SIG-M5 treated with dmso at 0.1 percent for 504 hours (cell line): ENCODE data around the gene LRRC56.
A peak's percentile ranks its signal among the peaks of the same experiment; 100 is the strongest.
"Not testable (repeated sequence)": the region's sequence is repeated elsewhere in the genome, so short reads cannot be mapped to it uniquely, and the experiment has no call there.

Experiments used
- DNase-seq: peaks from one replicate; lab custom pipeline; 2025; ENCODE audit not compliant: unreplicated experiment; lab: John Stamatoyannopoulos, UW

The LRRC56 gene

DNA sequence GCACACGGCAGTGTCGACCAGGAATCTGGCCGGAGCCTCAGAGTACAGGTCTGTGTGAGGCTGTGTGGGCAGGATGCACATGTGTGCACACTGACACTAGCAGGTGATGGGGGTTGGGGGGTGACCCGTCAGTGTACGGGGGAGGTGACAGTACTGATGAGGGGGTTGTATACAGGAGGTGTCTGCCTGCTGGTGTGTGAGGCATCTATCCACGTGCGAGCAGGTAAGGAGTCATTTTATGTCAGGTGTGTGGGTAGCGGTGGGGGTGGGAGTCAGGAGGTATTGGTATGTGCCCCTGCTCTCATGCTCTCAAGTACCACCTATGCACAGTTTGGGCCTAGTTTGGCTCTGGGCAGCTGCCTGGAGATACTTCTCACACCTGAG is 34.5 kb downstream of the LRRC56 start:
- no peak for DNase-seq

DNA sequence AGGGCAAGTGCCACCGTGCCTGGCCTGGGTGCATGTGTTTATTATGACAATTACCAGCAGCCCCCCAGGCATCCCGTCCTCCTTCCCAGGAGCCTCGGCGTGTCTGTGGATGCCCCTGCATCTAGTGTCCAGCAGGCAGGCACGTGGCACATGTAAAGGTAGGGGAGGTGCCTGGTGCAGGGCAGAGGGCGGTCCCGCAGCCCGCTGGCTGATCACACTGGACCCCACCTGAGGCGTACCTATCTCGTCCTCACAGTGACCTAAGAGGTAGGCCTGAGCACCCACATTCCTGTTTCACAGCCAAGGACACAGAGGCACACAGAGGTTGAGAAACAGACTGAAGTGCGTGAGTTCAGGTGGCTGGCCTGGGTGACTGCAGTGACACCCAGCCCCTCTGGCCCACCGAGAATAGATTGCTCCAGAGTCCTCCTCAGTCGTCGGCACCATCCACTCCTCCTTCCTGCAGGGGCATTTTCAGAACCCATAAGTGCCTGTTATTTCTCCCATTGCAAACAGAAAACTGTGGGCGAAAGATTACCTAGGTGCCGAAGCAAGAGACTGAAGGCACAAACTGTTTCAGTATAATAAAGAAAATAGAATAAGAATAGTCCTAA is 35.9 kb downstream of the LRRC56 start:
- no peak for DNase-seq

DNA sequence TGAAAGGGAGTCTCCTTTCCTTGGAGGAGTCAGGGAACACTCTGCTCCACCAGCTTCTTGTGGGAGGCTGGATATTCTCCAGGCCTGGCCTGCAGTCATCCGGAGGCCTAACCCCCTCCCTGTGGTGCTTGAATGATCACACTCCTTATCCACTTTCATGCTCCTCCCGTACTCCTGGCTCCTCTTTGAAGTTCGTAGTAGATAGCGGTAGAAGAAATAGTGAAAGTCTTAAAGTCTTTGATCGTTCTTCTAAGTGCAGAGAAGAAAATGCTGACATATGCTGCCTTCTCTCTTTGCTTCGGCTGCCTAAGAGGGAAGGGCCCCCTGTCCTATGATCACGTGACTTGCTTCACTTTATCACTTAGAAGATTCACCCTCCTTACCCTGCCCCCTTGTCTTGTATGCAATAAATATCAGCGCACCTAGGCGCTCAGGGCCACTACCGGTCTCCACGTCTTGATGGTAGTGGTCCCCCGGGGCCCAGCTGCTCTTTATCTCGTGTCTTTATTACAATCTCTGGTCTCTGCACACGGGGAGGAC is 36.8 kb downstream of the LRRC56 start:
- DNase-seq = not testable (repeated sequence)

DNA sequence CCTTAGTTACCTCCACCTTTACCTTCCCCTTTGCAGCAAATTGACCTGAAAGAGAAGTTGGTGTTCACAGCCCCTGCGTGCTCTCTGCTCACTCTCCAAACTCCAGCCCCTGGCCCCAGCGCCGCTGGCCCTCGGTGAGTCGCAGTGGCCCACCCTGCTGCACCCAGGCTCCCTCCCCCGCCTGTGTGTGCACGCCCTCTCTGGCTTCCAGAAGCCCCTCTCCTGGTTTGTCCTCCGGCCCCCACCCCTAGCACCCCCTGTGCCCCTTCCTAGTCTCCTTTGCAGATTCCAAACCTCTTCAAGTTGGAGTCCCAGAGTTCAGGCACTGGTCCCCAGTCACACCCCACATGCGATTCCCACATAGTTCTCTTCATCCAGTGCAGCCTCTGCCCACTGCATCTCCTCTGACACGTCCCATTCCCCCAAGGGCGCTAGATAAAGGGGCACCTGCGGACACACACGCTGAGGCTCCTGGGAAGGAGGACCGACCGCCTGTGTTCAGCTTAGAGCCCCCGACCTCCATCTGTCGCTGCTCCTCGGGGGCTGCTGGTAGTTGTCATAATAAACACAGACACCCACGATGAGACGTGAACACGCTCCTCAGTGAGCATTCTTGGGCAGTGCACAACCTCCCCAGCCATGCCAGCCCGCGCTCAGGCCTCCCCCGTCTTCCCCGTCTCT is 37.4 kb downstream of the LRRC56 start:
- DNase-seq = no peak

DNA sequence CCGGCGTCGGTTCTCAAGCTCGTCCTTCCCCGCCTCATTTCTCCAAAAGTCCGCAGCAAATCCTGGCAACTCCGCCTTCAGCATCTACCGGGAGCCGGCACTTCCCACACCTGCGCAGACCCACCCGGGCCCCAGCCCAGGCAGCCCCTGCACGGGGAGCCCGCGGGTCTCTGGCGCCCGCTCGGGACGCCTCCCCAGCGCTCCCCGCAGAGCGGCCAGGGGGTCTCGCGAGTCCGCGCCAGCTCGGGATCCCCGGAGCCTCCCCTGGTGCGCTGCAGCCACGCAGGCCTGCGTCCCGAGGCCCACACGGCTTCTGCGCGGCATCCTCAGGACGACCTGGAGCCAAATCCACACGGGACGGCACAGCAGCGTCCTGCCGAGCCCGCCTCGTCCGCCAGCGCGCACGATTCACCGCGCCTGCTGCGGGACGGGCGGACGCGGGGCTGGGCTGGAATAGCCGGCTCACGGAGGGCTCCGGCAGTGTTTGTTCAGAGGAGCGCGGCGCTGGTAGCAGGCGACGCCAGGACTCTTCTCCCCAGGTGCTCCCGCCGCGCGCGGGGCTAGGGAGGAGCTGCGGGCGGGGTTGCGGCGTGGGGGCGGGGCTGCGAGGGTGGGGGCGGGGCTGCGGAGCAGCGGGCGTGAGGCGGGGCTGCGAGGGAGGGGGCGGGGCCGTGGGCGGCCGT is 38.1 kb downstream of the LRRC56 start:
- DNase-seq = peak; percentile 43

DNA sequence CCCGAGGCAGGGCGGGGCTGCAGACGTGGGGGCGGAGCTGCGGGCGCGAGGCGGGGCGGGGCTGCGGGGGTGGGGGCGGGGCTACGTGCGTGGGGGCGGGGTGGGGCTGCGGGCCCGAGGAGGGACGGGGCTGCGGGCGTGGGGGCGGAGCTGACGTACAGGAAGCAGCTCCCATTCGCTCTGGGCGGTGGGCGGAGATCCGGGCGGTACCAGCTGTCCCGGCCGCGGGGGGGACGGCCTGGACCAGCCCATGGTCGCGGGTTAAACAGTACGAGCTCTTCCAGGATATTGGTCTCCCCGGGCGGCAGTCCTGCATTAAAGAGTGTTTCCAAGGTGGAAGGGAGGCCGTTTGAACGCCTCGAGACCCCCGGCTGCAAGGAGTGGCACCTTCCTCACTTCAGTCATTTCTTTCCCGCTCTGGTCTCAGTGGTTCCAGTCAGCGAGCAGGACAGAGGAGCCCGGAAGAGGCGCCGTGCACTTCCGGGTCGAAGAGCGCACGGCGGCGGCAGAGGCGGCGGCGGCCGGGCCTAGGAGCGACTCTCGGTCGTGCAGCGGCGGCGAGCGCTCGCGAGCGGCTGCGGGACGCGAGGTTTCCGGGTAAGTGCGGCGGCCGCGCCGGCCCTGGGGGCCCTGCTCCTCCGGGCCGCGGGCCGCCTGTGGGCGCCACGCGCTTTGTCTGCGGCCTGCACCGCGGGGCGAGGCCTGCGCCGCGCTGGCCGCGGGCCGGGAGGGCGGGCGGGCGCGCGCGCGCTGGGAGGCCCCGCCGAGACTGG is 38.9 kb downstream of the LRRC56 start, which contains the start of gene PHRF1:
Gene PHRF1, plus strand, starts transcription at position 475 of the 773 bp plus-strand sequence. CDS start 5,043 bp downstream, outside the sequence.
- DNase-seq = peak; percentile 88

DNA sequence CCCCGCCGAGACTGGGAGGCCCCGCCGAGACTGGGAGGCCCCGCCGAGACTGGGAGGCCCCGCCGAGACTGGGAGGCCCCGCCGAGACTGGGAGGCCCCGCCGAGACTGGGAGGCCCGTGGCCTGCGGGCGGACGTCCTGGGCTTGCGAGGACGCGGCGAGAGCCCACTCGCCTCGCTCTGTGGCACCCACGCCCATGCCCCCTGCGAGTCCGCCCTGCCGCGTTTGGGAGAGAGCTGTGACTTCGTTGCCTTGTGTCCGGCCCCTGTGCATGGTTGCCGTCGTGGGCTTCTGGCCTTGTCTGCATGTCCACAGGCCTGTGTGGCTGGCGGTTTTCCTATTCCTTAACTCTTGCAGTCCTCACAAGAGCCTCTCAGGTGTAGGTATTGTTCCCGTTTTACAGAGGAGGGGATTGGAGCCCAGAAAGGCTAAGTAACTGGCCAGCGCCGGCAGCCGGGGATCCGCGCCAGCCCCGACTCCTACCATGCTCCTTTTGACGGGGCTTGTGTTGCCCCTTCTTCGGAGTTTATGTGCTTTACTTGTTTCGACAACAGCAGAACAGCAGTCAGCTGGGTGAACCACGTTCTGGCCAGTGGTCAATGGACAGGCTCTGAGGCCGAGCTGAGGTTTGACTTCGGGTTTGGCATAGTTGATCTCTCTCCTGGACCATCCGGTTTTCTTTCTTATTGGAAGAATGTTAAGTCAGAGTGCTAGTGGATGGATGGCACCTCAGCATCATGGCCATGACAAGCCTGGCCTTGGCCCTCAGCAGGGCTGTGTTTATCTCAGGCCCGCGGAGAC is 39.7 kb downstream of the LRRC56 start:
- no peak for DNase-seq

DNA sequence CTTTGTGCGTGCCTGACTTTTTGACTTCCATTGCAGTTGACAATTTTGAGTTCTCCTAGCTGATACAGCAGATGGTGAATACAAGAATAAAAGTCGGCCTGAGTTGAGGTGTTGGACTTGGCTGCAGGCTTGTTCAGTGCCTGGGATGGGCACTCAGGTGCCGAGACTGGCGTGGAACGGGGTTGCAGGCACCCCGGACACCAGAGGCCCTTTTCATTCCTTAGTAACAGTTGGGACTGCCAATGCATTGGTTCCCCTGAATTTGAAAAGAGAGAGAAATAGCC is 40.2 kb downstream of the LRRC56 start:
- DNase-seq = no peak

DNA sequence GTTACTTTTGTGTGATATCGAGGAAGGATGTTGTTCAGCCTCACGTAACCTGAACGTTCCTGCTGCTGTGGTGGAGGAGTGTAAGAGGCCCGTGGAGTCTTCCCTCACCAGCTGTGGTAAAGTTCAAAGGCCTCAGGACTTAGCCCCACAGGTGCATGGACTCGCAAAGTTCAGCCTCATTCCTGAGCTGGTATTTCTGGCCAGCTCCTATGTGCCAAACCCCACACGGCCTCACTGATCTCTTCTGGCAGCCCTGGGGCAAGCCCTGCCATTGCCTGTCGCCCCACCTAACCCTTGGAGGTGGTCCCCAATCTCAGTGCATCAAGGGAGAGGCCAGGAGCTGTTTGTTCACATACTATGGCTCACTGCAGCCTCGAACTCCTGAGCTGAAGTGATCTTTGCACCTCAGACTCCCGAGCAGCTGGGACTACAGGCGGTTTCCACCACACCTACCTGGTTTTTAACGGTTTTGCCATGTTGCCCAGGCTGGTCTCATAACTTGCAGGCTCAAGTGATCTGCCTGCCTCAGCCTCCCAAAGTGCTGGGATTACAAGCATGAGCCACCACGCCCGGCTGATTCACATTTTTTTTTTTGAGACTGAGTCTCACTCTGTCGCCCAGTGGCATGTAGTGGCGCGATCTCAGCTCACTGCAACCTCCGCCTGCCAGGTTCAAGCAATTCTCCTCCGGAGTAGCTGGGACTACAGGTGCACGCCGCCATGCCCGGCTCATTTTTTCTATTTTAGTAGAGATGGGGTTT is 41.1 kb downstream of the LRRC56 start:
- DNase-seq = no peak

DNA sequence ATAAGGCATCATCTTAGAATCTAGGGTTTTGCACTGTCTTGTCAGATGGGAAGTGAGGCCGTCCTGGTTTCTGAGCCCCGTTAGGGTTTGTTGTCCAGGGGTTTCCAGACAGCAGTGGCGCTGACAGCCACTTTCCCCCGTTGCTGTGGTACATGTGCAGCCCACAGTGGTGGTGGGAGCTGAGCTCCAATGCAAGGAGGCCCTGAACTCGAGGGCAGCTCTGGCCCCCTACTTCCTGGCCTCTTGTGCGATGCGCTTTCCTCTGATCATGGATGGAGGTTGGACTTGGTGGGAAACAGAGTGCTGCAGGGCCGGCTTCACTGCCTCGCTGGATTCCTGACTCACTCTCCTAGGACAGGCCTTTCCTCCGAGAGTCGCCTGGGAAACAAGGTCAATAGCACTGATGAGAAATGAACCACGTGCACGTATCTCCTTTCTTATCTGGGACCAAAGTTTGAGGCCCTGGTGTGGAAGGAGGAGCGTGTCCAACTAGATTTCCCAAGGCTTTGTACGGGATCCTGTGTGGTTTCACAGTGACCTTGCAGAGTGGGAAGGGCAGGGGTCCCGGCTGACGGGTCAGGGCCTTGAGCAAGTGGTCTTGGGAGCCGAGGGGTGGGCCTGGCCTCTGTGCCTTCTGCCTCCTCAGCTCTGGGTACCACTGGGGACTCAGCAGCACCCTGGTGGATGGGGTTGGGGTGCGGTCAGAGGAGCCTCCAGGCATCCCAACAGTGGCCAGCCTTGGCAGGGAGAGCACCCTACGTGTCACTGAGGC is 42.7 kb downstream of the LRRC56 start:
- no peak for DNase-seq

DNA sequence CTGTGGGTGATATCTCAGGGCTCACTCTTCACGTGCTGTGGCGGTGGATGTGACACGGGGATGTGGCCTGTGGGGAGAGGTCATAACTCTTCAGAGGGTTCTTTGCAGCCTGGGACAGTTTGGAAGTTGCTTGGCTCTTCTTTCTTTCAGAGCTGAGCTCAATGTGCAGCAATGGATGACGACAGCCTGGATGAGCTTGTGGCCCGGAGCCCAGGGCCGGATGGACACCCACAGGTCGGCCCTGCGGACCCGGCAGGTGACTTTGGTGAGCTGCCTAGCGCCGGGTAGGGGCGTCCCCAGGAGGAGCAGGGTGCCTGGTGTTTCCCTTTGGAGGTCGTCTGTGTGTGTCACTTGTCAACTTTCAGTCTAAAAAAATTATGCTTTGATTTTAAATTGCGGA is 44.0 kb downstream of the LRRC56 start:
- no peak for DNase-seq

DNA sequence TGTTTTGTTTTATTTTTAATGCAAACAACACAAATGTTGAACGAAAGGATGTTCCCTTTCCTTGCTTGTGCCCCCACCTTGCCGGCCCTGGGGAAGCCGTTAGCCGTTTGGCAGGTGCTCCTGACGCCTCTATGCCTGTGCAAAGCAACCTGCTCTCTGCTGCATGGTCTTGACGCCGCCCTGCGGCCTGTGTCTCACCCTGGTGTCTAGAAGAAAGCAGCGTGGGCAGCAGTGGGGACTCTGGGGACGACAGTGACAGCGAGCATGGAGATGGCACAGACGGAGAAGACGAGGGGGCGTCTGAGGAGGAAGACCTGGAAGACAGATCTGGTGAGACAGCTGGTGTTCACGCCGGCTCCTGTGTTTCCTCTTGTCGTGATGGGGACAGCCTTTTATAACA is 44.4 kb downstream of the LRRC56 start:
- DNase-seq = no peak

DNA sequence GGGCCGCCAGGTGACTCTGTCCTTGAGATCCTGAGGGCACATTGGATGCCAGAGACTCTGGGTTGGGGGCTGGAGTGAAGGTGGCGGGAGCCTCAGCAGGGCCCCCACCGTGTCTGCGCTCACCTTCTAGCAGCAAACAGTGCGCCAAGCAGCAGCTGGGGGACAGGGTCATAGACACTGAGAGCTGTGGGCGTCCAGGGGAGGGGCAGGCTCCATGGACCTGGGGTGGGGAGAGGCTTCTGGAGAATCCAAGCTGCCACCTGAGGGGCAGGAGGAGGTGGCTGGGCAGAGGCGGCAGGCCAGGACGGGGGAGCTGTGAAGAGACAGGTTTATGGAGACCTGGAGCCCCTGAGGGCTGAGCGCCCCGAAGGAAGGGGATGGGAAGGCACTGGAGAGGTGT is 47.0 kb downstream of the LRRC56 start:
- DNase-seq = no peak

DNA sequence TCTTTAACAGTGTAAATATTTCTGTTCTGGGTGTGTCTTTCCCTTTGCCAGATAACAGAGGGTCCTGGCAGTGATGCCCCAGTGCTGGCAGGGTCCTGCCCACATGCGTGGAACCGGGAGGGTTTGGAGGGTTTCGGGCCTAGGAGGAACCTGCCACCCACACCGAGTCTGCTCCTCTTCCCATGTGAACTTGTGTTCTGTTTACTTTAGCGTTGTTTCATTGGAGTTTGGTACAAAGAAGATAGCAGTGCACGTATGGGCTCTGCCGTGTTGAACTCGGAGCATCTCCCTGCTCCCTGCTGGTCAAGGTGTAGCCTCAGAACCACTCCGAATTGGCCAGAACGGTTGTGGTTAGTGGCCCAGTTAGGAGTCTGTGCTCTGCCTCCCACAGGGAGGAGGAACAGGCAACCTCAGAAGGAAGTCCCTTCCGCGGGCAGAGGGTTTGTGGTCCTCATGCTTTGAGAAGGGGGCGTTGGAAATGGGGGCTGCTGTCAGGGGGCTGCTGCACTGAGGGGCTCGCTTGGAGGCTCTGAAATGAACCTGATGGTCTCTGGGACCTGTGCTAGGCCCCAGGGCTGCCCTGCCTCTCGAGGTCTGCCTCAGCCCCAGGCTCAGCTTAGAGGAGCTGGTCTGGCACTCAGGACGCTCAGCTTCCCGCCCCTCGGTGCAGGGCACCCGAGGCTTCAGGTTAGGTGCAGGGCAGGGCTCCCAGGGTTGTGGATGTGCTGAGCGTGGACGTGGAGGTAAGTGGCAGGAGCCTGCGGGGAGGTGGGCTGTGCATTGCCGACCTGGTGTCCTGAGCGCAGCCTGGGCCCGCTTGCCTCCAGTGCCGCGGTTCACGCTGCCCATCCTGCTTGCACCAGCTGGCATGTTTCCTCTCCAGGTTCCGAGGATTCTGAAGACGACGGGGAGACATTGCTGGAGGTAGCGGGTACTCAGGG is 49.3 kb downstream of the LRRC56 start:
- no peak for DNase-seq

DNA sequence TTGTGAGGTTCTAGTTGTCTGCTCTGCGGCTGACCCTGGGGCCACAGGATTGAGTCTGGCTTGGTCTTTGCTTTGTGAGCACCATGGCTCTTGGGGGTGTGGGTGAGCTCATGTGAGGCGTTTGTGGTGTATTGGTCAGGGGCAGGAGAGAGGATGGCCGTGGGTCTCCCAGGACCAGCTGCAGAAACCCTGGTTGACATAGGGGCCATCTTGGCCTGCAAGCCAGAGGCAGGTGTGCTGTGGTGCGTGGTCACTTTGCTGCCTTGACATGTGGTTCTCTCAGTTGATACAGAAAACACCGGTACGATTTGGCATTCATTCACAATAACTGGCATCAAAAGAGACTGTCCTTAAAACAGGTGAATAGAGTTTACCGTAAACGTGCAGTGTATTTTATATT is 50.2 kb downstream of the LRRC56 start:
- no peak for DNase-seq

DNA sequence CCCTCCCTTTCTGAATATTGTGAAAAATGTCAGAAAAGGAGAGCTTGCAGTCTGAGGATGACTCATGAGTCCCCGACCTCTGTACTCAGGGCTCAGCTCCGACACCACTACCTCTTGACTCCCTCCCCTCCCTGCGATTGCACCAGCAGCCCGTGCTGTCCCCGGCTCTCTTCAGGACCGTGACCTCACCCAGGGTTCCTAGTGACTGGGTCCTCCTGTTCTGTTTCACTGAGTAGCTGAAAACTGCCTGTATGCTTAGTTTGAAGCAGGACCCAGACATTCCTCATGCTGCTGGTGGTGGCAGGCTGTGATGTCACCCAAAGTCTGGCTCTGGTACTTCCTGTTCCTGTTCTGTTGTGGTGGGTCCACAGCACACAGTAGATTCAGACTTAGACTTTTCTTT is 50.7 kb downstream of the LRRC56 start:
- peak; percentile 88 for DNase-seq

DNA sequence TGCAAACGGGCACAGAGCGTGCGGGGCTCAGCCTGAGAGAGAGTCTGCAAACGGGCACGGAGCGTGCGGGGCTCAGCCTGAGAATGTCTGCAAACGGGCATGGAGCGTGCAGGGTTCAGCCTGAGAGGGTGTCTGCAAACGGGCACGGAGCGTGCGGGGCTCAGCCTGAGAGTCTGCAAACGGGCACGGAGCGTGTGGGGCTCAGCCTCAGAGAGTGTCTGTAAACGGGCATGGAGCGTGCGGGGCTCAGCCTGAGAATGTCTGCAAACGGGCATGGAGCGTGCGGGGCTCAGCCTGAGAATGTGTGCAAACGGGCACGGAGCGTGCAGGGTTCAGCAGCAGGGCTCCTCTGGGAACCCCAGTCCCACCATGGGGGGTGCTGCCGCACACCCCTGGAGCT is 52.5 kb downstream of the LRRC56 start:
- DNase-seq = no peak

DNA sequence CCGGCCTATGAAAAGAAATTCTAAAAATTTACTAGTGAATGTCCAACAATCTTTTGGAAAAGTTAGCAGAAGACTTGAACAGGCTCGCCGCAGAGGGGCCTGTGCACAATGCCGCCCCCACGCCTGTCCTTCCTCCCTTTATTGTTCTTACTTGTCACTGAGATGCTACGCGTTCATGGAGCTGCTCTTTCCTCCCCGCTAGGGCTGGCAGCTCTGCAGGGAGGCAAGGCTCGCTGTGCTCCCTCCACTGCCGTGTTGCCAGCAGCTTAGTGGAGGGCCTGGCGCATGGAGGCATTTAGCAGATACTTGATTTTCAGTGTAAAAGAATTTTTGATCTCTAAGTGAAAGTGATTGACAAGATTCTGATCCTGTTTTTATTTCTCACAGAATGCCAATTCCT is 53.7 kb downstream of the LRRC56 start:
- no peak for DNase-seq
